ENCODE results near the gene NTRK3. TPM values are rescaled to one million over a fixed set of nuclear protein-coding genes. Genes with fewer than 3 reads are reported as not detected.
A peak's percentile ranks its signal among the peaks of the same experiment; 100 is the strongest.

NTRK3 gene
- total and polyA plus RNA-seq, 2 experiments from 2014 or later: not detected

DNA sequence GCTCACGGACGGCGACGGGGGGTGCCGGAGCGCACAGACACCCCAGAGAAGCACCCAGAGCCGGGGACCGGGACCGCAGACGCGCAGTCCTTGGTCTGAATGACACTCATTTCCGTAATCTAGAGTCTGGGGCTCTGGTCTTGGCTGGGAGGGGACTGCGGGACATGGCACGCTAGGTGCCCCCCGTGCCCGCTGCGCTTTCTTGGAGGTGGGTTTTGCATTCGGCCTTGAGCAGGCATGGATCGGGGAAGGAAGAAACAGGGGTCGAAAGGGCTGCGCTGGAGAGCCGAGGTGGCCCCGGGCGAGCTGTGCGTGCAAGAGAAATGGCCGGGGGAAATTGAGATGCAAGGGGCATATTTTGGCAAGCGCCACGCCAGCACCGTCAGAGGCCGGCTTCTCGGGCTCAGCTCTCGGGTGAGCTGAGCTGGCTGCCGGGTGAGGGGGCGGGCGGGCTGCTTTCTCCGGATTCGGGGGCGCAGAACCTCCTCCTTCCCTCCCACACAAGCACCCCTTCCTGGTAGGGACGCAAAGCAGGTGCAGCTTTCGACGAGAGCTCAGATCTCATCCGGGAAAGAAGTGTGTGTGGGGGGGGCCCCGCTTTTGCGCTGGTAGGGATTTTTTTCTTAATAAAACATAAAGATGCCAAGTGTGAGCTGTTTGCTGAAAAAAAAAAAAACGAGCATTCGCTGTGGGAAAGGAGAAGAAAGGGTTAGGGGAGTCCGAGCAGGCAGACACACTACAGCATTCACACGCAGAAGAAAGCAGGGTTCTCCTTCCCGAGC is 963 bp upstream of the NTRK3 start:
- in situ Hi-C loops (cut with MboI): loop anchor here (25.0 kb wide), 1 partner anchor 180 kb away; no protein-coding TSS in a partner anchor
- WGBS, 2 experiments (ENCODE audit: low coverage in 1 of 2, low lambda C conversion rate in 2 of 2, missing lambda C conversion rate in 2 of 2): 3% methylated on average over 38 to 49 of the region's 49 CpGs
- Histone ChIP-seq H3K4me3 (peak overlapping the region; percentile 19), H4K20me1 (ENCODE audit: insufficient read depth) (no peaks in the 10 kb centered on the region), H3K4me1 (ENCODE audit: insufficient read depth) (no peaks in the 10 kb centered on the region), H3K9me3 (ENCODE audit: low read depth) (no peaks in the 10 kb centered on the region), H2AFZ (no peak overlapping the region; the same call in 1 of the 2 replicates), H3K27me3 (replicated peaks; ENCODE audit: insufficient read depth) (peaks cover 56% of the 10 kb centered on the region), H3F3A (ENCODE audit: insufficient read depth) (no peaks in the 10 kb centered on the region), H3K4me2 (ENCODE audit: unreplicated experiment) (peak overlapping the region; percentile 47), H3K79me2 (ENCODE audit: insufficient read depth) (no peaks in the 10 kb centered on the region), H3K9me2 (ENCODE audit: insufficient read depth) (no peaks in the 10 kb centered on the region), H3K9ac (no peak overlapping the region), H3K36me3 (ENCODE audit: low read depth) (no peaks in the 10 kb centered on the region), H3K27ac (no peak overlapping the region)
- peak; percentile 16 for DNase-seq
- TF ChIP-seq EZH2phosphoT487 (IDR thresholded peaks at IDR 0.05; ENCODE audit: insufficient read depth, low read depth): 0 out of 2 replicates have a peak, but pooled peaks have one; percentile 37
- no peak for TF ChIP-seq EZH2 (IDR thresholded peaks at IDR 0.05; ENCODE audit: insufficient read depth, poor library complexity, severe bottlenecking)

DNA sequence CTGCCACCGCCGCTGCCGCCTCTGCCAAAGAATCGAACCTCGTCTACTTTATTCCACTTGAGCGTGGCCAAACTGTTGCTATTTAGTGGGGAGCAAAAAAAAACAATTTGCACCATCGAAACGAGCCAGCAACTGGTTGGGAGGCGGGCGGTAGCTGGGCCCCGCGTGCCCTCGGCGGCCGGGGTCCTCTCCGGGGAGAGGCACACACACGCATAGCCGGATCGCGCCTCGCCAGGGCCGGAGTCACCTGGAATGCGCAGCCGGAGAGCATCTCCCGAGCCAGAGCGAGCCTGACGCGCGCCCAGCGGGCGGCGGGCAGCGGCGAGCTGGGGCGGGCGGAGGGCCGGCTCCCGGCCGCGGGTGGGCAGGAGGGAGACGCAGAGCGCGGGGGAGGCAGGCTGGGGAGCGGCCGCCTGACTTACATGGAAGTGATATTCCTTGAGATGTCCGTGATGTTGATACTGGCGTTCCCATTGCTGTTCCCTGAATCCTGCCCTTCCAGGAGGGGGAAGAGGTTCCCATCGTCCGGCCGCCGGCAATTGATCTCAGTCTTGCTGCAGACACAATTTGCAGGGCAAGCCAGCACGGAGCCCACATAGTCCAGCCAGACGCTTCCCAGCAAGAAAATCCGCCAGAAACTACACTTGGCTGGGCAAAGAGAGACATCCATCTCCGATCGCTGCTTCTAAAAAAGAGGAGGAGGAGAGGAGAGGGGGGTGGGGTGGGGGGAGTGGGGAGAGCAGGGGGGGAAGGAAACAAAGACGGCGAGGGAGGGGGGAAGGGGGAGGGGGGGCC is 858 bp downstream of the NTRK3 start:
- H3K36me3 ChIP-seq (ENCODE audit: low read depth): no peaks in the 10 kb centered on the region
- no peaks in the 10 kb centered on the region for H3K4me1 ChIP-seq (ENCODE audit: insufficient read depth)
- H4K20me1 ChIP-seq (ENCODE audit: insufficient read depth): no peaks in the 10 kb centered on the region
- H3F3A ChIP-seq (ENCODE audit: insufficient read depth): no peaks in the 10 kb centered on the region
- H3K27me3 ChIP-seq (replicated peaks; ENCODE audit: insufficient read depth): peaks cover 53% of the 10 kb centered on the region
- peak overlapping the region; percentile 53 for H3K4me3 ChIP-seq
- H3K9me3 ChIP-seq (ENCODE audit: low read depth): no peaks in the 10 kb centered on the region
- no peaks in the 10 kb centered on the region for H3K79me2 ChIP-seq (ENCODE audit: insufficient read depth)
- no peak for TF ChIP-seq EZH2phosphoT487 (IDR thresholded peaks at IDR 0.05; ENCODE audit: insufficient read depth, low read depth)
- TF ChIP-seq EZH2 (IDR thresholded peaks at IDR 0.05; ENCODE audit: insufficient read depth, poor library complexity, severe bottlenecking): no peak
- no peak overlapping the region for H3K27ac ChIP-seq
- DNase-seq: peak; percentile 82
- H3K4me2 ChIP-seq (ENCODE audit: unreplicated experiment): peak overlapping the region; percentile 82
- no peaks in the 10 kb centered on the region for H3K9me2 ChIP-seq (ENCODE audit: insufficient read depth)
- in situ Hi-C loops (cut with MboI): loop anchor here (25.0 kb wide), 1 partner anchor 182 kb away; no protein-coding TSS in a partner anchor
- no peak overlapping the region for H2AFZ ChIP-seq
- 1 to 4% methylated on average over 40 to 42 of the region's 58 CpGs for WGBS, 2 experiments (ENCODE audit: low coverage in 1 of 2, low lambda C conversion rate in 2 of 2, missing lambda C conversion rate in 2 of 2)
- H3K9ac ChIP-seq: no peak overlapping the region

DNA sequence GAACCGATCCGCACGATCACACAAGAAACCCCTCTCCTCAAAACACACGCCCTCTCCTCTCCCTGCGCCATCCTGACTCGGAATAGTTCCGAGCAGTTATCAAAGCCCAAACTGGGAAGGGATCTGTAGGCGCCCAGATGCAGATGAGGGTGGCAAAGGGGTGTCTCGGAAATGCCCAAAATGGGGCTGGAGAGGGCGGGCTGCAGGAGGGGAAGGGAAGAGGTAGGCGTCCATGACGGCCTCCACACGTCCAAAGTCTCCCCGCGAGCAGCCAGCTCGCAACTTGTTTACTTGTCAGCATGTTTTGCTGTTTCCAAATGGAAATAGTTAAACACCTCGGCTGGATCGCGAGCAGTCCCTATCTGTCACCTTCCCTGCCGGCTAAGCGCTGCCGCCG is 1.5 kb downstream of the NTRK3 start:
- in situ Hi-C loops (cut with MboI): loop anchor here (25.0 kb wide), 1 partner anchor 182 kb away; no protein-coding TSS in a partner anchor

GRCh38 chr15:88252441-88252840 is 4.1 kb downstream of the NTRK3 start:
- Histone ChIP-seq H3K79me2 (ENCODE audit: insufficient read depth) (no peaks in the 10 kb centered on the region), H3K9me3 (ENCODE audit: low read depth) (no peaks in the 10 kb centered on the region), H3K4me1 (ENCODE audit: insufficient read depth) (no peaks in the 10 kb centered on the region), H3K4me2 (ENCODE audit: unreplicated experiment) (no peak overlapping the region), H3K27me3 (replicated peaks; ENCODE audit: insufficient read depth) (peaks cover 31% of the 10 kb centered on the region), H3F3A (ENCODE audit: insufficient read depth) (no peaks in the 10 kb centered on the region), H3K9me2 (ENCODE audit: insufficient read depth) (no peaks in the 10 kb centered on the region), H3K36me3 (ENCODE audit: low read depth) (no peaks in the 10 kb centered on the region), H3K9ac (no peak overlapping the region), H4K20me1 (ENCODE audit: insufficient read depth) (no peaks in the 10 kb centered on the region), H2AFZ (no peak overlapping the region), H3K27ac (no peak overlapping the region), H3K4me3 (no peak overlapping the region)
- no peak for DNase-seq
- WGBS, 2 experiments (ENCODE audit: low coverage in 1 of 2, low lambda C conversion rate in 2 of 2, missing lambda C conversion rate in 2 of 2): 47 to 60% methylated on average over 7 of the region's 7 CpGs
- no peak for TF ChIP-seq EZH2phosphoT487 (IDR thresholded peaks at IDR 0.05; ENCODE audit: insufficient read depth, low read depth)
- TF ChIP-seq EZH2 (IDR thresholded peaks at IDR 0.05; ENCODE audit: insufficient read depth, poor library complexity, severe bottlenecking): no peak
- in situ Hi-C loops (cut with MboI): loop anchor here (25.0 kb wide), 1 partner anchor 185 kb away; no protein-coding TSS in a partner anchor

More for the DNA sequence above, 1.5 kb downstream of the NTRK3 start:
- Histone ChIP-seq H3K4me1 (ENCODE audit: insufficient read depth) (no peaks in the 10 kb centered on the region), H3K36me3 (ENCODE audit: low read depth) (no peaks in the 10 kb centered on the region), H3K27ac (no peak overlapping the region), H3K79me2 (ENCODE audit: insufficient read depth) (no peaks in the 10 kb centered on the region), H3K9me3 (ENCODE audit: low read depth) (no peaks in the 10 kb centered on the region), H2AFZ (no peak overlapping the region), H4K20me1 (ENCODE audit: insufficient read depth) (no peaks in the 10 kb centered on the region), H3K9me2 (ENCODE audit: insufficient read depth) (no peaks in the 10 kb centered on the region), H3K4me2 (ENCODE audit: unreplicated experiment) (no peak overlapping the region), H3K4me3 (no peak overlapping the region), H3F3A (ENCODE audit: insufficient read depth) (no peaks in the 10 kb centered on the region), H3K9ac (no peak overlapping the region), H3K27me3 (replicated peaks; ENCODE audit: insufficient read depth) (peaks cover 49% of the 10 kb centered on the region)
- no peak for TF ChIP-seq EZH2phosphoT487 (IDR thresholded peaks at IDR 0.05; ENCODE audit: insufficient read depth, low read depth)
- no peak for TF ChIP-seq EZH2 (IDR thresholded peaks at IDR 0.05; ENCODE audit: insufficient read depth, poor library complexity, severe bottlenecking)
- no peak for DNase-seq
- 24 to 25% methylated on average over 23 of the region's 23 CpGs for WGBS, 2 experiments (ENCODE audit: low coverage in 1 of 2, low lambda C conversion rate in 2 of 2, missing lambda C conversion rate in 2 of 2)
